ENCODE data around the gene ARTN. TPM values are rescaled to one million over a fixed set of nuclear protein-coding genes. Genes with fewer than 3 reads are reported as not detected.

The ARTN gene
- total and polyA plus RNA-seq, 2 experiments from 2014 or later: 2.1 TPM; not detected in 1

- DNase-seq (ENCODE audit: low spot score): peak; percentile 77
- H3K27me3 ChIP-seq: no peaks in the 10 kb centered on the region
- H3K27ac ChIP-seq: peak within 1 kb of the TSS; percentile 79
- peak within 1 kb of the TSS; percentile 99 for H3K4me2 ChIP-seq
- peak within 1 kb of the TSS; percentile 52 for H2AFZ ChIP-seq
- peaks cover 53% of the 10 kb centered on the region for H3K79me2 ChIP-seq
- TF ChIP-seq EZH2phosphoT487 (IDR thresholded peaks at IDR 0.05; ENCODE audit: low read depth, severe bottlenecking, unreplicated experiment) (no peak), EZH2 (IDR thresholded peaks at IDR 0.05; ENCODE audit: borderline replicate concordance) (no peak)
- TF ChIP-seq, protein P1, sequence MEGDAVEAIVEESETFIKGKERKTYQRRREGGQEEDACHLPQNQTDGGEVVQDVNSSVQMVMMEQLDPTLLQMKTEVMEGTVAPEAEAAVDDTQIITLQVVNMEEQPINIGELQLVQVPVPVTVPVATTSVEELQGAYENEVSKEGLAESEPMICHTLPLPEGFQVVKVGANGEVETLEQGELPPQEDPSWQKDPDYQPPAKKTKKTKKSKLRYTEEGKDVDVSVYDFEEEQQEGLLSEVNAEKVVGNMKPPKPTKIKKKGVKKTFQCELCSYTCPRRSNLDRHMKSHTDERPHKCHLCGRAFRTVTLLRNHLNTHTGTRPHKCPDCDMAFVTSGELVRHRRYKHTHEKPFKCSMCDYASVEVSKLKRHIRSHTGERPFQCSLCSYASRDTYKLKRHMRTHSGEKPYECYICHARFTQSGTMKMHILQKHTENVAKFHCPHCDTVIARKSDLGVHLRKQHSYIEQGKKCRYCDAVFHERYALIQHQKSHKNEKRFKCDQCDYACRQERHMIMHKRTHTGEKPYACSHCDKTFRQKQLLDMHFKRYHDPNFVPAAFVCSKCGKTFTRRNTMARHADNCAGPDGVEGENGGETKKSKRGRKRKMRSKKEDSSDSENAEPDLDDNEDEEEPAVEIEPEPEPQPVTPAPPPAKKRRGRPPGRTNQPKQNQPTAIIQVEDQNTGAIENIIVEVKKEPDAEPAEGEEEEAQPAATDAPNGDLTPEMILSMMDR (IDR thresholded peaks at IDR 0.05; ENCODE audit: poor library complexity): no peak
- peaks cover 35% of the 10 kb centered on the region for H3K4me1 ChIP-seq (ENCODE audit: insufficient read depth)
- H4K20me1 ChIP-seq (ENCODE audit: insufficient read depth, poor library complexity, severe bottlenecking): peaks cover 30% of the 10 kb centered on the region
- WGBS (ENCODE audit: low lambda C conversion rate, missing lambda C conversion rate): 9% methylated on average over 25 of the region's 54 CpGs
- no peaks in the 10 kb centered on the region for H3K36me3 ChIP-seq (replicated peaks; ENCODE audit: insufficient read depth, low read depth)
- no peaks in the 10 kb centered on the region for H3K9me3 ChIP-seq (ENCODE audit: low read depth)
- no peaks in the 10 kb centered on the region for H3K9me2 ChIP-seq (replicated peaks; ENCODE audit: insufficient read depth)
- H3K4me3 ChIP-seq: peak within 1 kb of the TSS; percentile 70
Observed at GRCh38 chr1:43978551-43979260, 45.1 kb downstream of the ARTN start, which contains the start of gene B4GALT2. Gene B4GALT2, plus strand, starts transcription at chr1:43979210. Its CDS starts 1,951 bp downstream, at chr1:43981161.

- no CpG with 5 or more reads among the region's 45 CpGs for WGBS (ENCODE audit: low lambda C conversion rate, missing lambda C conversion rate)
- Histone ChIP-seq H3K9me3 (ENCODE audit: low read depth) (no peaks in the 10 kb centered on the region), H3K79me2 (peaks cover 53% of the 10 kb centered on the region), H3K27me3 (no peaks in the 10 kb centered on the region), H3K27ac (peak overlapping the region; percentile 79), H3K4me2 (peak overlapping the region; percentile 99), H3K36me3 (replicated peaks; ENCODE audit: insufficient read depth, low read depth) (no peaks in the 10 kb centered on the region), H3K9me2 (replicated peaks; ENCODE audit: insufficient read depth) (no peaks in the 10 kb centered on the region), H3K4me1 (ENCODE audit: insufficient read depth) (peaks cover 35% of the 10 kb centered on the region), H3K4me3 (peak overlapping the region; percentile 70), H2AFZ (peak overlapping the region; percentile 52), H4K20me1 (ENCODE audit: insufficient read depth, poor library complexity, severe bottlenecking) (peaks cover 30% of the 10 kb centered on the region)
- DNase-seq (ENCODE audit: low spot score): no peak
- no peak for TF ChIP-seq EZH2 (IDR thresholded peaks at IDR 0.05; ENCODE audit: borderline replicate concordance)
- TF ChIP-seq, protein P1 (IDR thresholded peaks at IDR 0.05; ENCODE audit: poor library complexity): no peak
- TF ChIP-seq EZH2phosphoT487 (IDR thresholded peaks at IDR 0.05; ENCODE audit: low read depth, severe bottlenecking, unreplicated experiment): no peak
Observed at GRCh38 chr1:43979261-43979527, 45.6 kb downstream of the ARTN start.

DNA sequence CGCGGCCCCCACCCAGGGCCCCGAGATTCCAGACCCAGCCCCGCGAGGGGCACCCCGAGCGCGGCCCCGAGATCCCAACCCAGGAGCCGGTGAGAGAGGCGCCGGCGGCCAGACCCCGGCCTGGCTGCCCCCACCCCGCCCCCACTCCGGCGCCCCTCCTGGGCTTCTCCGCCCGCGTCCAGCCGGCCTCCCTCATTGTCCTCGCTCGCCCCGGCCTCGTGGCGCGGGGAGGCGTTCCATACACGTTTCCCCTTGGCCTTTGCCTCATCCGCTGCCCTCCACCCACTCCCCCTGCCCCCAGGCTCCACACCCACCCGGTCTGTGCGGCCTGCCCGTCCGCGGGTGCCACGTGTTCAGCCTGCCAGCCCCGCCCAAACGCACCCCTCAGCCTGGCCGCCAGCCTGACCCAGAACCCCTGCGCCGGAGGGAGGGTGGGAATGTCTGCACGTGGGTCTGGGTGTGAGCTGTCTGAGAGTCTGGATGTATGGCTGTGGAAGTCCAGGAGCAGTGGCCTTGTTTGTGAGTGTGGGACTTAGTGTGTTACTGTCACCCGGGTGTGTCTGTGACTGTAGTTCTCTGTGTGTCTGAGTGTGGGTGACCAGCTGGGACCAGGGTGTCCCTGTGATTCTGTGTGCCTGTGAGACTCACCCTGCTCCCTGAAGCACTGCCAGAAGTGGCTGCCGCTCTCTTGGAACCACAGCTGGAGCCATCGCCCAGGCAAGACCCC lies 46.1 kb downstream of the ARTN start:
- TF ChIP-seq, protein P1 (IDR thresholded peaks at IDR 0.05; ENCODE audit: poor library complexity): no peak
- TF ChIP-seq EZH2phosphoT487 (IDR thresholded peaks at IDR 0.05; ENCODE audit: low read depth, severe bottlenecking, unreplicated experiment) (no peak), EZH2 (IDR thresholded peaks at IDR 0.05; ENCODE audit: borderline replicate concordance) (no peak)
- Histone ChIP-seq H3K9me2 (replicated peaks; ENCODE audit: insufficient read depth) (no peaks in the 10 kb centered on the region), H3K4me2 (peak overlapping the region; percentile 99), H3K4me1 (ENCODE audit: insufficient read depth) (peaks cover 35% of the 10 kb centered on the region), H4K20me1 (ENCODE audit: insufficient read depth, poor library complexity, severe bottlenecking) (peaks cover 30% of the 10 kb centered on the region), H3K27ac (peak overlapping the region; percentile 79), H2AFZ (peak overlapping the region; percentile 52), H3K9me3 (ENCODE audit: low read depth) (no peaks in the 10 kb centered on the region), H3K79me2 (peaks cover 53% of the 10 kb centered on the region), H3K36me3 (replicated peaks; ENCODE audit: insufficient read depth, low read depth) (no peaks in the 10 kb centered on the region), H3K27me3 (no peaks in the 10 kb centered on the region), H3K4me3 (peak overlapping the region; percentile 70)
- DNase-seq (ENCODE audit: low spot score): peak; percentile 77
- WGBS (ENCODE audit: low lambda C conversion rate, missing lambda C conversion rate): 9% methylated on average over 18 of the region's 45 CpGs
